GM23338 (cell line): ENCODE results near the gene SH3RF3. TPM values are rescaled to one million over a fixed set of nuclear protein-coding genes. Genes with fewer than 3 reads are reported as not detected.

Experiments
- ATAC-seq: fragments of 200-7000 bp; cut with Tn5 transposase; 3 replicates; pipeline ENCODE4 v1.9.1; 2020
- DNase-seq: peaks from one replicate; pipeline ENCODE4 v3.0.0-alpha.2; 2015; ENCODE audit warnings: low spot score
- H2AFZ ChIP-seq: fragments of 200-600 bp; sonication (generic); 2 replicates; pipeline ENCODE4 v1.8.0; 2016; ENCODE audit warnings: antibody characterized with exemption, mild to moderate bottlenecking, moderate library complexity
- H3F3A ChIP-seq: fragments of 200-600 bp; sonication (generic); replicated peaks from 2 replicates; pipeline ENCODE4 v1.8.0; 2017; ENCODE audit warnings: antibody characterized with exemption, mixed run types, low read depth
- H3K27ac ChIP-seq: fragments of 200-600 bp; sonication (generic); 2 replicates; pipeline ENCODE4 v1.6.1; 2016; ENCODE audit warnings: low read depth
- H3K27me3 ChIP-seq: fragments of 200-600 bp; sonication (generic); 2 replicates; pipeline ENCODE4 v1.8.0; 2016; ENCODE audit warnings: mild to moderate bottlenecking, mixed run types, moderate library complexity; ENCODE audit not compliant: insufficient read depth
- H3K36me3 ChIP-seq: fragments of 200-600 bp; sonication (generic); 2 replicates; pipeline ENCODE4 v1.8.0; 2016; ENCODE audit warnings: mild to moderate bottlenecking; ENCODE audit not compliant: insufficient read depth
- H3K4me1 ChIP-seq: fragments of 200-600 bp; sonication (generic); 2 replicates; pipeline ENCODE4 v1.8.0; 2016; ENCODE audit warnings: mild to moderate bottlenecking, moderate library complexity; ENCODE audit not compliant: insufficient read depth
- H3K4me2 ChIP-seq: fragments of 200-600 bp; sonication (generic); 2 replicates; pipeline ENCODE4 v1.7.1; 2017; ENCODE audit warnings: mixed run types
- H3K4me3 ChIP-seq: fragments of 200-600 bp; sonication (generic); 2 replicates; pipeline ENCODE4 v1.6.1; 2016; ENCODE audit warnings: mixed run types
- H3K79me2 ChIP-seq: fragments of 200-600 bp; sonication (generic); replicated peaks from 2 replicates; pipeline ENCODE4 v1.8.0; 2017; ENCODE audit warnings: mild to moderate bottlenecking; ENCODE audit not compliant: insufficient read depth
- H3K9me2 ChIP-seq: fragments of 200-600 bp; sonication (generic); 2 replicates; pipeline ENCODE4 v1.8.0; 2017; ENCODE audit not compliant: insufficient read depth
- H4K20me1 ChIP-seq: fragments of 200-600 bp; sonication (generic); replicated peaks from 2 replicates; pipeline ENCODE4 v1.8.0; 2017; ENCODE audit warnings: mild to moderate bottlenecking; ENCODE audit not compliant: insufficient read depth
- H3K27ac Mint-ChIP-seq: 2 replicates; pipeline ENCODE4 v1.8.0; 2020; ENCODE audit warnings: inconsistent platforms, mild to moderate bottlenecking, moderate library complexity, mixed read lengths
- H3K27me3 Mint-ChIP-seq: 3 replicates; pipeline ENCODE4 v1.8.0; 2022; ENCODE audit warnings: low read depth, mild to moderate bottlenecking, moderate library complexity, mixed read lengths, inconsistent platforms; ENCODE audit not compliant: insufficient read depth, poor library complexity
- H3K36me3 Mint-ChIP-seq: 3 replicates; pipeline ENCODE4 v1.8.0; 2021; ENCODE audit warnings: low read depth, mild to moderate bottlenecking, inconsistent platforms, moderate library complexity, mixed read lengths
- H3K4me1 Mint-ChIP-seq: 3 replicates; pipeline ENCODE4 v1.8.0; 2020; ENCODE audit warnings: mild to moderate bottlenecking, inconsistent platforms, mixed read lengths
- H3K4me3 Mint-ChIP-seq: 3 replicates; pipeline ENCODE4 v1.8.0; 2021; ENCODE audit warnings: moderate library complexity, mild to moderate bottlenecking, inconsistent platforms, mixed read lengths
- H3K9me3 Mint-ChIP-seq: 3 replicates; pipeline ENCODE4 v1.8.0; 2020; ENCODE audit warnings: moderate library complexity, mild to moderate bottlenecking, inconsistent platforms, mixed read lengths
- CREB1 ChIP-seq: fragments of 250-450 bp; sonication (Bioruptor Pico); IDR thresholded peaks from 2 replicates; pipeline ENCODE4 v1.5.0; 2020; ENCODE audit warnings: low read depth, mild to moderate bottlenecking, moderate library complexity
- CTCF ChIP-seq, 2 experiments: fragments of 200-600 bp in 1 of 2; sonication (generic) in 1 of 2; conservative IDR thresholded peaks; 2 replicates each; pipeline versions ENCODE4 v1.5.1 to v1.6.1; 2016 to 2017; ENCODE audit warnings: antibody characterized with exemption in 2 of 2, low read depth in 2 of 2, mild to moderate bottlenecking in 2 of 2, moderate library complexity in 1 of 2
- ETS1 ChIP-seq: IDR thresholded peaks from 2 replicates; pipeline ENCODE4 v1.6.1; 2016; ENCODE audit warnings: antibody characterized with exemption
- EZH2 ChIP-seq: fragments of 200-600 bp; sonication (generic); IDR thresholded peaks from one replicate; pipeline ENCODE4 v1.8.0; 2017; ENCODE audit warnings: antibody characterized with exemption, mild to moderate bottlenecking, low read depth; ENCODE audit not compliant: unreplicated experiment
- EZH2phosphoT487 ChIP-seq: fragments of 200-600 bp; sonication (generic); IDR thresholded peaks from one replicate; pipeline ENCODE4 v1.8.1; 2018; ENCODE audit warnings: antibody characterized with exemption; ENCODE audit not compliant: unreplicated experiment
- JUNB ChIP-seq: IDR thresholded peaks from one replicate; pipeline ENCODE4 v1.6.1; 2016; ENCODE audit warnings: antibody characterized with exemption; ENCODE audit not compliant: unreplicated experiment
- NANOG ChIP-seq: IDR thresholded peaks from 2 replicates; pipeline ENCODE4 v1.6.1; 2016; ENCODE audit warnings: antibody characterized with exemption, borderline replicate concordance
- POLR2AphosphoS5 ChIP-seq: IDR thresholded peaks from 2 replicates; pipeline ENCODE4 v1.6.1; 2016; ENCODE audit warnings: antibody characterized with exemption, low read depth
- REST ChIP-seq: IDR thresholded peaks from one replicate; pipeline ENCODE4 v1.6.1; 2018; ENCODE audit warnings: antibody characterized with exemption; ENCODE audit not compliant: unreplicated experiment
- STAT1 ChIP-seq: IDR thresholded peaks from one replicate; pipeline ENCODE4 v1.6.1; 2016; ENCODE audit warnings: antibody characterized with exemption; ENCODE audit not compliant: unreplicated experiment
- ZNF114 ChIP-seq: fragments of 250-450 bp; sonication (Bioruptor Pico); IDR thresholded peaks from 2 replicates; pipeline ENCODE4 v1.5.0; 2020; ENCODE audit warnings: mild to moderate bottlenecking, moderate library complexity
- ZNF331 ChIP-seq: fragments of 250-450 bp; sonication (Bioruptor Pico); IDR thresholded peaks from 2 replicates; pipeline ENCODE4 v1.5.0; 2020; ENCODE audit warnings: low read depth, mild to moderate bottlenecking, moderate library complexity
- polyA plus RNA-seq: library from polyadenylated mRNA; unstranded; fragments of >200 nt; fragmentation: Nextera tagmentation; extraction: Ambion mirVana; gene quantifications from 2 replicates; pipeline ENCODE4 v1.2.1, GENCODE V29; 2016
- total RNA-seq: library from RNA; depleted of rRNA; stranded (reverse); fragments of >200 nt; shearing (Covaris generic); gene quantifications from 2 replicates; pipeline ENCODE4 v1.2.3, GENCODE V29; 2014

SH3RF3 gene
- total and polyA plus RNA-seq, 2 experiments from 2014 or later, result 0.11 to 0.63 TPM

GRCh38 chr2:109131777-109132176, 2.8 kb downstream of the SH3RF3 start:
- Histone ChIP-seq H3K79me2 (no peaks in the 10 kb centered on the region), H3F3A (no peaks in the 10 kb centered on the region), H3K27ac (no peak overlapping the region), H3K4me3 (no peak overlapping the region), H2AFZ (no peak overlapping the region), H3K4me2 (no peak overlapping the region), H4K20me1 (0 out of 2 replicates have a peak, but pooled peaks cover 7% of the 10 kb centered on the region), H3K27me3 (peaks cover 61% of the 10 kb centered on the region), H3K9me2 (no peaks in the 10 kb centered on the region), H3K4me1 (peaks cover 9% of the 10 kb centered on the region; the same call in 1 of the 2 replicates), H3K36me3 (no peaks in the 10 kb centered on the region)
- H3K9me3 Mint-ChIP-seq, result peaks cover 4% of the 10 kb centered on the region; the same call in 1 of the 3 replicates
- DNase-seq, result no peak
- no peak overlapping the region for H3K27ac Mint-ChIP-seq
- peaks cover 13% of the 10 kb centered on the region for H3K4me1 Mint-ChIP-seq
- no peak overlapping the region for H3K4me3 Mint-ChIP-seq
- H3K36me3 Mint-ChIP-seq, result no peaks in the 10 kb centered on the region; the same call in 2 of the 3 replicates
- peaks cover 28% of the 10 kb centered on the region for H3K27me3 Mint-ChIP-seq
- TF ChIP-seq ZNF114 (CRISPR knock-in tag), result no peak
- TF ChIP-seq CREB1 (CRISPR knock-in tag), result no peak
- TF ChIP-seq EZH2, result no peak
- no peak for TF ChIP-seq CTCF (conservative IDR thresholded peaks at IDR 0.05; ENCODE audit: low read depth in 2 of 2)
- no peak for TF ChIP-seq JUNB
- no peak for TF ChIP-seq EZH2phosphoT487
- TF ChIP-seq NANOG, result no peak
- TF ChIP-seq ZNF331 (CRISPR knock-in tag), result no peak
- no peak for TF ChIP-seq POLR2AphosphoS5
- no peak for TF ChIP-seq REST
- TF ChIP-seq STAT1, result no peak
- TF ChIP-seq ETS1, result no peak
- no peak for ATAC-seq
